Kidney (tissue), 14 donors: Measurements from ENCODE around the gene ATF7IP2. TPM values are rescaled to one million over a fixed set of nuclear protein-coding genes. Genes with fewer than 3 reads are reported as not detected.

ENCODE experiments used
- DNase-seq, 5 donors: peaks; one replicate each; pipeline ENCODE4 v3.0.0-alpha.2; 2013 to 2020
- FAIRE-seq: peaks from 2 replicates; lab custom pipeline; 2012; peaks lifted over from hg19 to GRCh38; lab: Jason Lieb, UNC
- H3K27ac ChIP-seq, 2 donors: one replicate each; pipeline ENCODE4 v1.7.0; 2013; ENCODE audit warnings: low read depth in 2 of 2, low read length in 2 of 2, inconsistent platforms in 1 of 2
- H3K27me3 ChIP-seq: one replicate; pipeline ENCODE4 v1.7.1; 2013; ENCODE audit warnings: low read length, inconsistent platforms; ENCODE audit not compliant: control insufficient read depth, insufficient read depth
- H3K36me3 ChIP-seq, 3 donors: one replicate each; pipeline versions ENCODE4 v1.7.0 to v1.7.1; 2013; ENCODE audit warnings: low read length in 3 of 3, control low read depth in 1 of 3, inconsistent platforms in 1 of 3; ENCODE audit not compliant: insufficient read depth in 3 of 3, control insufficient read depth in 2 of 3
- H3K4me1 ChIP-seq, 3 donors: one replicate each; pipeline versions ENCODE4 v1.7.0 to v1.7.1; 2013; ENCODE audit warnings: low read length in 3 of 3, inconsistent platforms in 1 of 3, low read depth in 1 of 3; ENCODE audit not compliant: control insufficient read depth in 2 of 3, insufficient read depth in 2 of 3
- H3K4me3 ChIP-seq, 3 donors: one replicate each; pipeline versions ENCODE4 v1.7.0 to v1.8.1; 2013; ENCODE audit warnings: low read length in 3 of 3, control low read depth in 1 of 3, inconsistent platforms in 1 of 3
- H3K9ac ChIP-seq, 3 donors: one replicate each; pipeline versions ENCODE4 v1.7.0 to v1.7.1; 2013; ENCODE audit warnings: low read length in 3 of 3, control low read depth in 1 of 3, inconsistent platforms in 1 of 3
- H3K9me3 ChIP-seq, 3 donors: one replicate each; pipeline versions ENCODE4 v1.7.0 to v1.7.1; 2013; ENCODE audit warnings: low read length in 3 of 3, control low read depth in 1 of 3, inconsistent platforms in 1 of 3; ENCODE audit not compliant: control insufficient read depth in 2 of 3, insufficient read depth in 1 of 3
- CTCF ChIP-seq: IDR thresholded peaks from 3 replicates; pipeline ENCODE4 v1.5.1; 2012; ENCODE audit warnings: mild to moderate bottlenecking, moderate library complexity, borderline replicate concordance; ENCODE audit not compliant: insufficient read depth; ENCODE audit errors: extremely low read depth
- intact Hi-C: fragments of 100-400 bp; cut with DNase I; formaldehyde crosslinking; loops from one replicate; pipeline ENCODE4 v1.11.1; 2022
- polyA plus RNA-seq: library from polyadenylated mRNA; stranded (reverse); fragments of 350-450 nt; fragmentation: Illumina TruSeq; extraction: RNeasy Lipid Tissue Mini Kit (QIAGEN cat#74804); gene quantifications from one replicate; pipeline ENCODE4 v1.2.3, GENCODE V29; 2014; ENCODE audit warnings: low read depth, low replicate concordance; ENCODE audit not compliant: insufficient read depth
- total RNA-seq: library from RNA; stranded (reverse); fragmentation: NEBNext Ultra II Directional; extraction: Animal tissue kit (Norgen Biotek cat#: 25700); gene quantifications from one replicate; pipeline ENCODE4 v1.2.1, GENCODE V29; 2021
- donor health status: control.
- donor health status: control.
- donor health status: control.
- donor health status: control.
- donor health status: control.
- donor health status: DM: yes; HTN: yes; CAD: no.
- donor health status: Normal renal cell carcinoma (clear cell type).

The ATF7IP2 gene
- total and polyA plus RNA-seq, 2 donors from 2014 or later: 17.1 to 20.2 TPM

- Histone ChIP-seq H3K9ac (no peak overlapping the region), H3K27me3 (no peaks in the 10 kb centered on the region), H3K4me3 (no peak overlapping the region), H3K27ac (no peak overlapping the region), H3K36me3 (no peaks in the 10 kb centered on the region), H3K4me1 (no peaks in the 10 kb centered on the region), H3K9me3 (peaks cover 0 to 4% (median 0%) of the 10 kb centered on the region in 3 donors)
- no peak for FAIRE-seq
- intact Hi-C loops: no loop called here
- TF ChIP-seq CTCF: no peak
- DNase-seq: no peak
Measured at GRCh38 chr16:10493276-10493675, 107.4 kb downstream of the ATF7IP2 start.

- no peak for FAIRE-seq
- intact Hi-C loops: no loop called here
- peaks cover 0 to 4% (median 0%) of the 10 kb centered on the region in 3 donors for H3K9me3 ChIP-seq
- no peak for DNase-seq
- no peaks in the 10 kb centered on the region for H3K4me1 ChIP-seq
- H3K27ac ChIP-seq: no peak overlapping the region
- H3K9ac ChIP-seq: no peak overlapping the region
- H3K27me3 ChIP-seq: no peaks in the 10 kb centered on the region
- H3K4me3 ChIP-seq: no peak overlapping the region
- TF ChIP-seq CTCF: no peak
- no peaks in the 10 kb centered on the region for H3K36me3 ChIP-seq
Measured at GRCh38 chr16:10494343-10495030, 108.6 kb downstream of the ATF7IP2 start.

- Histone ChIP-seq H3K36me3 (no peaks in the 10 kb centered on the region), H3K4me3 (no peak overlapping the region), H3K4me1 (no peaks in the 10 kb centered on the region), H3K9ac (no peak overlapping the region), H3K27ac (no peak overlapping the region), H3K9me3 (peaks cover 0 to 4% (median 0%) of the 10 kb centered on the region in 3 donors), H3K27me3 (no peaks in the 10 kb centered on the region)
- TF ChIP-seq CTCF: no peak
- no peak for FAIRE-seq
- intact Hi-C loops: no loop called here
- DNase-seq: no peak
Measured at GRCh38 chr16:10495031-10495345, 109.1 kb downstream of the ATF7IP2 start.
